HG03196 (cell line): Measurements from ENCODE around the gene GHRHR.

Experiments
- ATAC-seq: cut with Tn5 transposase; IDR thresholded peaks from one replicate; pipeline ENCODE4 v1.9.1; 2021; ENCODE audit not compliant: unreplicated experiment

Gene GHRHR

GRCh38 chr7:31003097-31003496 is 39.3 kb downstream of the GHRHR start:
- no peak for ATAC-seq

GRCh38 chr7:31003721-31004120 is 40.0 kb downstream of the GHRHR start:
- ATAC-seq, result no peak

GRCh38 chr7:31004393-31004792 is 40.6 kb downstream of the GHRHR start:
- no peak for ATAC-seq

- ATAC-seq, result no peak
These were observed 43.1 kb downstream of the GHRHR start for GRCh38 chr7:31006857-31007256.

GRCh38 chr7:31007634-31008033 is 43.9 kb downstream of the GHRHR start:
- ATAC-seq, result no peak

- no peak for ATAC-seq
These were observed 51.1 kb downstream of the GHRHR start for GRCh38 chr7:31014826-31015225.

GRCh38 chr7:31017032-31017675 is 53.4 kb downstream of the GHRHR start:
- no peak for ATAC-seq

GRCh38 chr7:31017721-31018120 is 54.0 kb downstream of the GHRHR start:
- no peak for ATAC-seq

- ATAC-seq, result no peak
These were observed 55.8 kb downstream of the GHRHR start for GRCh38 chr7:31019509-31019908.

GRCh38 chr7:31020161-31020560 is 56.4 kb downstream of the GHRHR start:
- ATAC-seq, result no peak

- ATAC-seq, result no peak
These were observed 56.9 kb downstream of the GHRHR start for GRCh38 chr7:31020652-31021051.

GRCh38 chr7:31022117-31022516 is 58.4 kb downstream of the GHRHR start:
- ATAC-seq, result no peak

- no peak for ATAC-seq
These were observed 59.0 kb downstream of the GHRHR start for GRCh38 chr7:31022726-31023125.

- ATAC-seq, result no peak
These were observed 60.1 kb downstream of the GHRHR start for GRCh38 chr7:31023877-31024276.

- ATAC-seq, result no peak
These were observed 63.6 kb downstream of the GHRHR start for GRCh38 chr7:31027161-31027965.

- ATAC-seq, result no peak
These were observed 64.3 kb downstream of the GHRHR start for GRCh38 chr7:31028006-31028405.

- ATAC-seq, result no peak
These were observed 64.8 kb downstream of the GHRHR start for GRCh38 chr7:31028417-31028992.
